HG03342 (cell line): ENCODE measurements around the gene PTN.

Experiments
- ATAC-seq: cut with Tn5 transposase; IDR thresholded peaks from one replicate; pipeline ENCODE4 v1.9.1; 2021; ENCODE audit warnings: mild to moderate bottlenecking, moderate library complexity; ENCODE audit not compliant: unreplicated experiment

PTN gene

GRCh38 chr7:137324796-137325696, 18.5 kb downstream of the PTN start:
- ATAC-seq = no peak

- no peak for ATAC-seq
These were observed 26.7 kb downstream of the PTN start for GRCh38 chr7:137316648-137317353.

- ATAC-seq = no peak
These were observed 30.3 kb downstream of the PTN start for GRCh38 chr7:137313201-137313600.

GRCh38 chr7:137306748-137307147, 36.8 kb downstream of the PTN start:
- ATAC-seq = no peak

DNA sequence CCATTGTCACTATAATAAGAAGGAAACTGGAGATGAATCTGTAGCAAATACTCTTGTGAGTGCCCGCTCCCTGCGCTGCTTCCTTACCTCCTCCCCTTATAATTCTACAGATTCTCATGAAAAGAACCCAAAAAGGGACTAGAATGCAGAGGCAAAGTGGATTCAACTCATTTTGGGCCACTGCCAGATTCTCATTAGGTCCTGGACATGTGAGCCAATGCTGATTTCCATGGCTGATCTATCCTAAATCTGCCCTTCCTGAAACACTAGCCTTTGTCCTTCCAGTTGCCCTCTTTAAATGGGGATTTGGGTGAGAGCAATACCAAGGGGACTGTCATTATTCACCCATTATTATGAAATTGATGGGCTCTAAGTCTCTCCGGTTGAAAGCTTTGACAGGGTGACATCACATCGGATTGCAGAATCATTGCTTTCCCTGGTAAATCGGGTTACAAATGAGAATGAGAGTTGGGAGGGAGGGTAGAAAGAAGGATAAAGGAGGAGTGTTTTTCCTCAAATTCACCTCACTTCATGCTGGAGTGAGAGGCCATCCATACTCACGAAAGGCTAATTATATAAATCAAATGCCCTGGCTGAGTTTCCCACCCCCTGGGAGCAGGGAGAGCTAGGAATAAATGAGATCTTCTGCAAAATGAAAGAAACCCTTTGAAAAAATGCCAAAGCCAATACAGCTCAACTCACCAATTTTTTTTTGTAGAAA, 37.5 kb downstream of the PTN start:
- no peak for ATAC-seq

GRCh38 chr7:137304624-137305235, 38.8 kb downstream of the PTN start:
- ATAC-seq = no peak

DNA sequence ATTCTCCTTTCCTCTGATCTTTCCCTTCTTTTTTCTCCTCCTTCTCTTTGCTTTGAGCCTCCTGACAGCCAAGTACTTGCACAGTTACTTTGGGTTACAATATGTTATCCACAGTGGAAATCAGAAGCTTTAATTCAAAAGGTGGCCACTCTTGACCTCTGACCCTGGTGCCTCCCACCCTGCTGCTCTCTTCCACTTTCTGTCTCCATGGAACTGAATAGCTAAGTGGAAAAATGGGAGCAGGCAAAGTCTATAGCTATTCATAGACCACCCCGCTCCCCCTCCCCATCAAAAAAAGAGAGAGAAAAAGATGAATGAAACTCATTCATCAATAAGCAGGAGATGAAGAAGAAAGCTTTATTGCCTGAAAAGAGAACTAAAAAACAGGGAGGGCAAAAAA, 39.4 kb downstream of the PTN start:
- ATAC-seq = no peak

- ATAC-seq = no peak
These were observed 41.5 kb downstream of the PTN start for GRCh38 chr7:137302081-137302480.

DNA sequence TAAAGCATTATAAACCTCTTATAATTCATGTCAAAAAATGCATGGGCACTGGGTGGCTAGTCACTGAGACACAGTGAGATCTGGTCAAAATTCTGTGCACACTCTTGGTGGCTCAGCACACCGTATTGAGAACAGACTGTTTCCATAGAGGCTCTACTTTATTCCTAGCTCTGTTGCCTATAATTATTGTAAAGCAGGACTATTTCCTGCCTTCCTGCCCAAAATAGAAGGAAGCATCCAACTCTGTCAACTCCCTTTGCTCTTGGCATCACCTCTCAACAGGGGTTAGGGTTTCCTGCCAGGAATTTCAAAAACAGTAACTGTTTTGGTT, 45.1 kb downstream of the PTN start:
- no peak for ATAC-seq

DNA sequence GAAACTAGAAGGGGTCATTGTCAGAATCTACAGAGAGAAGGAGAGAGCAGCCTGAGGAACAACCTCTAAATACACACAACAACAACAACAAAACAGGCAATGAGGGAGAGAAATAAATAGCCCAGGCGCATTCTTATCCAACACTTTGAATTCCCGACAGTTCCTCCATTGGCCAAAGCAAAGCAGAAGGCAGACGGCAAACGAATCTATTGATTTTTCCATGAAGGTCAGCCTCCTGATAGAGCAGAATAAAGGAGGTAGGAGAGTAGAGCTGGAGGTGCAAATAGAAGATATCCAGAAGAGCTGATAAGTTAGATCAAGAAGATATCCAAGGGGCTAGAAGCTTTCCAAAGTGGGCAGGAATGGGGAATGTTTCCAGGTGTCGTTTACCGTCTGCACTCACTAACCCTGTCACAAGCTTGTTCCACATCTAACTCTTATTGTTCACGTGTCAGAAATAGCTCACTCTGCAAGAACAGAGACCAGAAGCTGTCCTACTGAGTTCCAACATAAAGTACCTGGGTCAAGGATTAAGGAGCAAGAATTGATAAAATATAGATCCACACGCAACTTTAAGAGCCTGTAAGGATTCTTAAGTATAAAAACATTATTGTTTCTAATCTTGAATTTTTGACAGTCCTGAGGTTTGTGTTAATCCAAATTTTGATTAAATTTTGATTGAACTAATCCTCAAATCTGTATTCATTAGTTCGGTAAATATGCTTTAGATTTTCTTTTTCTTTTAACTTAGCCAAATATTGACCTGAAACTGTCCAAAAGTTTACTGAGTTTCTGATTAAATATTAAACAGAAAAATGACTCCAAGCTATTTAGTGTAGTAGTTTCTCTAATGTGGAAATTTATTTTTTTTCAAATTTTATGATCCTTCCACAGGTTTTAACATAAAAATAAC, 45.7 kb downstream of the PTN start:
- no peak for ATAC-seq

DNA sequence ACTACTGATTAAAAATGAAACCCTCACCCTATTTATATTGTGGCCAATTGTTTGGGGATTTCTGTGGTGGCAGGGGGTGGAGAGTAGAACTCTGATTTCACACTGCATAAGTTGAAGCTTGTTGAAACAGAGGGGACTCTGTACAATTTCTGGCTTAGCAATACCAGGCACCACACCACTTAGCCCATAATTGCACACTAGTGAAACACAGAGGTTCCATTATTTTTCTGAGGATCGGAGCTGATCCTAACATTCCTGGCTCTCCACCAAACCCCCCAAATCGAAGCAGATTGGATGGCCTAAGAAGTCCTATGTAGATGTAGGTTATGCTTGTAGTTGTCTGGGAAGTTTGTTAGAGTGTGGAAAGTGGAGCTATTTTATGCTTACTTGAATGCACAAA, 47.0 kb downstream of the PTN start:
- ATAC-seq = no peak

DNA sequence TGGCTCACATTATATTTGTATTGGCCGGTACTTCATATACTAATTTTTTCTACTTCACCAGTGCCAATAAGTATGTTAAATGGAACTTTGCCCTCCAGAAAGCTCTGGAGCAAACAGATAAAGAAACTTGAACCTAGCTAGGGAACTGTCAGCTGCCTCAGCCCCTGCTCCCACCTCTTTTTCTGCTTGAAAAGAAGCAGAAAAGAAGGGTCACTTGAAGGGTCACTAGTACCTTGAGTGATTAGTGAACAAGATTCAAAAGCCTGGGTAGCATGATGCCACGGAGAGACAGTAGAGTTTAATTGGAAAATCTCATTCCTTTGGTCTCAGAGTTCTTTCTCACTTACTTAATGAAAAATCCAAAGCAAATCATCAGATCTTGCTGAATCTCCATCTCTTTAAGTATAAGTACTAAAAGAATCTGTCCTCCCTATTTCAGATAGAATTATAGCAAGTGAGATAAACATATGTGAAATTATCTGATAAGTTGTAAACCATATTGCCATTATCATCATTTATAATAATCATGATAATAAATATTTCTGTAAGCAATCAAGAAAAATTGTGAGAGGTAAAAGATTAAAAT, 47.7 kb downstream of the PTN start:
- ATAC-seq = no peak

DNA sequence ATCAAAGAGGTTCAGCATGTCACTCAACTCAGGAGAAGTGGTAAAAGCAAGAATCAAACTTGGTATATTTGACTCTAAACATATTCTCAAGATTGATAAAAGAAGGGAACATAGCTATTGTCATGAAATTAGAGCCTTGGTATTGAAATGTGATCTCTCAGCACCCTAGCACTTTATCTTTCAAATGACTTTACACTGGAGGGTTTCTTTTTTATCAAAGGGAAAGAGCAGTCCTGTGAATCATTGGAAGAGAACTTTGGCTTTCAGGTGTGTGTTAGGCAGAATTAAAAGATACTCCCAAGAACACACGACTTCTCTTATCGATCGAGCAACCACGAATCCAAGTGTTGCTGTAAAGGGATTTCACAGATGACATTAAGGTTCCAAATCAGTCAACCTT, 54.4 kb downstream of the PTN start:
- ATAC-seq = no peak

- no peak for ATAC-seq
These were observed 55.8 kb downstream of the PTN start for GRCh38 chr7:137287651-137288258.

DNA sequence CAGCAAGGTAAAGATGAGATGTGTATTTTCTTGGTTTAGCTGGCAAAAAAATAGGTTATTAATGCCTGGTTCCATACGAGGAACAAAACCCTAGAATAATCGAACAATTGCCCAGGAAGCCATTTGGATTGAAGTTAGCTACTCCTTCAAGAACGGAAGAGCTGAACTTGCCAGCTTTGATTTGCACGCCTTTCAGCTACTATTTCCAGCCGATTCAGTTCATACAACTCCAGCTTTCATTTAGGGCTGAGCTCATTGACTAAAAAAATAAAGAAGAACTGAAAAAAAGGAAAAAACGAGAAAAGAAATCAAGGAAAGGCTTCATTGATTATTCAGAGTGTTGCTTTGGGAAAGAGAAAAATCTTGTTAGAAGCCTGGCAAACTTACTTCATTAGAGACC, 60.4 kb downstream of the PTN start:
- ATAC-seq = no peak

GRCh38 chr7:137282043-137282442, 61.5 kb downstream of the PTN start:
- no peak for ATAC-seq

GRCh38 chr7:137276189-137276588, 67.3 kb downstream of the PTN start:
- ATAC-seq = no peak

GRCh38 chr7:137272249-137272648, 71.3 kb downstream of the PTN start:
- no peak for ATAC-seq

DNA sequence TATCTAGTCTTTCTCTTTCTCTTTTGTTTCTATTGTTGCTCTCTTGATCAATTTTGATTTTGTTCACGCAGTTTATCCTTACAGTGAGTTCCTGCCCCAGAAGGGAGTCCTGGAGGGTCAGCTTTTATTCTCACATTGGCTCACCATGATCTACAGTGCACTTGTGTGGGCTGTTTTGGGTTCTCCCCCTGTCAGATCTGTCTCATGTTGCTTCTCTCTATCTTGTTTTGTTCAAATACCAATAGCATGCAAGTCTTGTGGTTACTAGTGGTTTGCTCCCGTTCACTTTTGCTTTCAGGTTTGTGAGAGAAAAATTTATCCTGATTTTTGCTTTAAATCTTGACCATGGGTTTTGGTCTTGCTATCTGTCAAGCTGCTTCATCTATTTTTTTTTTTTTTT, 74.3 kb downstream of the PTN start:
- no peak for ATAC-seq
